Activated B cell treated with CpG ODN at 0.5 μM for 24 hours (primary cell): ENCODE data around the gene GALNTL6. TPM values are rescaled to one million over a fixed set of nuclear protein-coding genes. Genes with fewer than 3 reads are reported as not detected.
"Not testable (repeated sequence)": the region's sequence is repeated elsewhere in the genome, so short reads cannot be mapped to it uniquely, and the experiment has no call there.

Experiments
- ATAC-seq: fragments of 200-7000 bp; cut with Tn5 transposase; one replicate; pipeline ENCODE4 v1.10.0; 2021; ENCODE audit warnings: low read depth, mild to moderate bottlenecking, moderate library complexity
- CTCF ChIA-PET: fragments of 350-600 bp; sonication (Branson Sonifier 250); formaldehyde crosslinking; loops from one replicate; lab custom pipeline; 2021; ENCODE audit warnings: antibody characterized with exemption; lab: Charles Lee
- POLR2A ChIA-PET: fragments of 350-600 bp; sonication (Branson Sonifier 250); formaldehyde crosslinking; loops from one replicate; lab custom pipeline; 2021; ENCODE audit warnings: antibody characterized with exemption; lab: Charles Lee
- DNase-seq: peaks from one replicate; pipeline ENCODE4 v3.0.0; 2022
- H3K27ac Mint-ChIP-seq: one replicate; pipeline ENCODE4 v1.8.0; 2020; ENCODE audit warnings: mixed read lengths
- H3K27me3 Mint-ChIP-seq: one replicate; pipeline ENCODE4 v1.8.0; 2021; ENCODE audit warnings: mixed read lengths
- H3K36me3 Mint-ChIP-seq: one replicate; pipeline ENCODE4 v1.8.0; 2021; ENCODE audit warnings: low read depth, mixed read lengths
- H3K4me1 Mint-ChIP-seq: one replicate; pipeline ENCODE4 v1.8.0; 2021; ENCODE audit warnings: mixed read lengths
- H3K4me3 Mint-ChIP-seq: one replicate; pipeline ENCODE4 v1.8.0; 2020; ENCODE audit warnings: mild to moderate bottlenecking, mixed read lengths
- H3K9me3 Mint-ChIP-seq: one replicate; pipeline ENCODE4 v1.8.0; 2020; ENCODE audit warnings: mixed read lengths
- intact Hi-C: fragments of 100-400 bp; cut with micrococcal nuclease; formaldehyde crosslinking; loops from one replicate; pipeline ENCODE4 v1.15.1; 2024
- total RNA-seq: library from RNA; stranded (reverse); gene quantifications from 2 replicates; pipeline ENCODE4 v1.2.3, GENCODE V29; 2022
- TF ChIP-seq, protein P1 (sequence below): fragments of 200-600 bp; IDR thresholded peaks from one replicate; pipeline ENCODE4 v1.8.0; 2022; ENCODE audit warnings: antibody characterized with exemption, mild to moderate bottlenecking

GALNTL6 gene
- total RNA-seq, 1 donor from 2014 or later, result 0.20 TPM

DNA sequence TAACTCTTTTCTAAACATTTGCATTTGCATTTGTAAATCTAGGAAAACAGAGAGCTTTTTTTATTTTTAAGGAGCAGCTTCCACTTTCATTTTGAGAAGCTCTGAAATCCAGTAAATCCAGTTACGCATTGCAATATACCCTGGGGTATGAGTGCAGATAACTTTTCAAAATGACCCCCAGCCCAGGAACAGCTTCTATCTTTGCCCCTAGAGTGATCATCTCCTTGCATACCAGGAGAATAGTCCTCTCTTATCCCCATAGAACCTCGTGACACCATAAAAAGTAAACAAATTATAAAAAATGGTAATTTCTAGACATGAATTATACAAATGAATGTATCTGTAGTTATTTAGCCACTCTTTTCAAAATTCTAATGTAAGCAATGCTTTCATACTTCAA is 1063.2 kb downstream of the GALNTL6 start:
- TF ChIP-seq, protein P1, sequence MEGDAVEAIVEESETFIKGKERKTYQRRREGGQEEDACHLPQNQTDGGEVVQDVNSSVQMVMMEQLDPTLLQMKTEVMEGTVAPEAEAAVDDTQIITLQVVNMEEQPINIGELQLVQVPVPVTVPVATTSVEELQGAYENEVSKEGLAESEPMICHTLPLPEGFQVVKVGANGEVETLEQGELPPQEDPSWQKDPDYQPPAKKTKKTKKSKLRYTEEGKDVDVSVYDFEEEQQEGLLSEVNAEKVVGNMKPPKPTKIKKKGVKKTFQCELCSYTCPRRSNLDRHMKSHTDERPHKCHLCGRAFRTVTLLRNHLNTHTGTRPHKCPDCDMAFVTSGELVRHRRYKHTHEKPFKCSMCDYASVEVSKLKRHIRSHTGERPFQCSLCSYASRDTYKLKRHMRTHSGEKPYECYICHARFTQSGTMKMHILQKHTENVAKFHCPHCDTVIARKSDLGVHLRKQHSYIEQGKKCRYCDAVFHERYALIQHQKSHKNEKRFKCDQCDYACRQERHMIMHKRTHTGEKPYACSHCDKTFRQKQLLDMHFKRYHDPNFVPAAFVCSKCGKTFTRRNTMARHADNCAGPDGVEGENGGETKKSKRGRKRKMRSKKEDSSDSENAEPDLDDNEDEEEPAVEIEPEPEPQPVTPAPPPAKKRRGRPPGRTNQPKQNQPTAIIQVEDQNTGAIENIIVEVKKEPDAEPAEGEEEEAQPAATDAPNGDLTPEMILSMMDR, result no peak
- intact Hi-C loops, result no loop called here
- no peaks in the 10 kb centered on the region for H3K36me3 Mint-ChIP-seq

DNA sequence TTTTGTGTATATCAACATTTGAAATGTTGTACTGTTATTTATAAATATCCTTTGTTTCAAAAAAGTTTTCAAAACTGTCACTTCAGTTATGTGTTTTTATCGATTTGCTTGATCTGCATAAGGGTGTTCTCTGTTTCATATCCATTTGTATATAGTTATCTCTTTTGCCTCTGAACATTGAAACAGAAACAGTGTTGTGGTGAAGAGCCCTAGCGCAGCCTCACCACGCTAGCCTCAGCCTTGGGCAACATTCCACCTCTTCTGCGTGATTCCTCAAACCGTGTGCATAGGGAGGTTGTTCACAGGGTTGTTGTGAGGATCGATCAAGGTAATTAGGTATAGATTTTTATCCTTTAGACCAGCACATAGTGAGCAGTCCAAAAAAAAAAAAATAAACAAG is 1068.4 kb downstream of the GALNTL6 start:
- H3K4me3 Mint-ChIP-seq, result no peak overlapping the region
- no peaks in the 10 kb centered on the region for H3K27me3 Mint-ChIP-seq
- H3K4me1 Mint-ChIP-seq, result no peaks in the 10 kb centered on the region
- intact Hi-C loops, result no loop called here
- TF ChIP-seq, protein P1, result no peak
- CTCF ChIA-PET, result no interaction called here
- peaks cover 5% of the 10 kb centered on the region for H3K9me3 Mint-ChIP-seq
- ATAC-seq, result no peak
- DNase-seq, result no peak
- H3K27ac Mint-ChIP-seq, result no peak overlapping the region
- POLR2A ChIA-PET, result no interaction called here
- H3K36me3 Mint-ChIP-seq, result no peaks in the 10 kb centered on the region

More for the DNA sequence above, 1063.2 kb downstream of the GALNTL6 start:
- POLR2A ChIA-PET, result no interaction called here
- Mint-ChIP-seq H3K27ac (no peak overlapping the region), H3K27me3 (no peaks in the 10 kb centered on the region), H3K4me3 (no peak overlapping the region), H3K9me3 (peaks cover 2% of the 10 kb centered on the region), H3K4me1 (no peaks in the 10 kb centered on the region)
- CTCF ChIA-PET, result no interaction called here
- ATAC-seq, result no peak
- DNase-seq, result no peak

DNA sequence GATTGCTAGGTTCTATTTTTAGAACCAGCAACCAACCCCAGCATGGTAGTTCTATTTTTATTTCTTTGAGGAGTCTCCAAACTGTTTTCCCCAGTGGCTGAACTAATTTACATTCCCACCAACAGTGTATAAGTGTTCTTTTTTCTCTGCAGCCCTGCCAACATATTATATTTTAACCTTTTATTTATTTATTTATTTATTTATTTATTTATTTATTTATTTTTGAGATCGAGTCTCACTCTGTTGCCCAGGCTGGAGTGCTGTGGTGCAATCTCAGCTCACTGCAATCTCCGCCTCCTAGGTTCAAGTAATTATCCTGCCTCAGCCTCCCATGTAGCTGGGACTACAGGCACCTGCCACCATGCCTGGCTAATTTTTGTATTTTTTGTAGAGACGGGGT is 1074.2 kb downstream of the GALNTL6 start:
- POLR2A ChIA-PET, H3K27ac Mint-ChIP-seq, H3K4me1 Mint-ChIP-seq, H3K27me3 Mint-ChIP-seq, H3K4me3 Mint-ChIP-seq, H3K9me3 Mint-ChIP-seq, H3K36me3 Mint-ChIP-seq, CTCF ChIA-PET, ATAC-seq, DNase-seq, intact Hi-C loops: not testable (repeated sequence)

DNA sequence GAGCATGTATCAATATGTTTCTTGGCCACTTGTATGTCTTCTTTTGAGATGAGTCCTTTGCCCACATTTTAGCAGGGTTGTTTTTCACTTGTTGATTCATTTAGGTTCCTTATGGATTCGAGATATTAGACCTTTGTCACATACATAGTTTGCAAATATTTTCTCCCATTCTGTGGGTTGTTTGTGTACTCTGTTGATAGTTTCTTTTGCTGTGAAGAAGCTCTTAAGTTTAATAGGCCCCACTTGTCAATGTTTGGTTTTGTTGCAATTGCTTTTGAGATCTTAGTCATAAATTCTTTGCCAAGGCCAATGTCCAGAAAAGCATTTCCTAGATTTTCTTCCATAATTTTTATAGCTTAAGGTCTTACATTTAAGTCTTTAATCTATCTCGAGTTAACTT is 1074.8 kb downstream of the GALNTL6 start:
- DNase-seq, result no peak
- ATAC-seq, result no peak
- CTCF ChIA-PET, result no interaction called here
- Mint-ChIP-seq H3K36me3 (no peaks in the 10 kb centered on the region), H3K27ac (no peak overlapping the region), H3K27me3 (no peaks in the 10 kb centered on the region), H3K9me3 (peaks cover 8% of the 10 kb centered on the region), H3K4me3 (no peak overlapping the region), H3K4me1 (no peaks in the 10 kb centered on the region)
- intact Hi-C loops, result no loop called here
- POLR2A ChIA-PET, result no interaction called here
- TF ChIP-seq, protein P1, result no peak

DNA sequence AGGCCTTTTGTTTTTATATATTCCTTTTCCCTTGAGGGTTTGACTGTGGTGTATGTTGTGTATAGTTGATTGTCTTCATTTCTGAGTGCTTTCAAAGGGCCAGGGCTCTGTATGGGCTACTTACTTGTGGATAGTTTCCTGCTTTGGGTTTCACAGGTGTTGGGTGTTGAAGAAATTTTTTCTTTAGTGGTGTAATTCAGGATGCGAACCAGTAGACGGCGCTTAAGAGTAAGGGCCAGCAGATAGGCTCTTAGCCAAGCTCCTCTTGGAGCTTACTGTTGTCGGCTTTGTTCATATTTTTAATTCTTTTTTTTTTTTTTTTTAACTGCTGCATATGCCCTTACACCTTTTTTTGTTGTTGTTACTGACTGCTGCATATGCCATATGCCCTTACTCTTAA is 1079.1 kb downstream of the GALNTL6 start:
- no peaks in the 10 kb centered on the region for H3K27me3 Mint-ChIP-seq
- ChIA-PET POLR2A (no interaction called here), CTCF (no interaction called here)
- H3K36me3 Mint-ChIP-seq, result no peaks in the 10 kb centered on the region
- intact Hi-C loops, result no loop called here
- peaks cover 13% of the 10 kb centered on the region for H3K9me3 Mint-ChIP-seq
- no peak overlapping the region for H3K27ac Mint-ChIP-seq
- H3K4me3 Mint-ChIP-seq, result no peak overlapping the region
- TF ChIP-seq, protein P1, result no peak
- H3K4me1 Mint-ChIP-seq, result no peaks in the 10 kb centered on the region
- ATAC-seq (no peak), DNase-seq (no peak)

DNA sequence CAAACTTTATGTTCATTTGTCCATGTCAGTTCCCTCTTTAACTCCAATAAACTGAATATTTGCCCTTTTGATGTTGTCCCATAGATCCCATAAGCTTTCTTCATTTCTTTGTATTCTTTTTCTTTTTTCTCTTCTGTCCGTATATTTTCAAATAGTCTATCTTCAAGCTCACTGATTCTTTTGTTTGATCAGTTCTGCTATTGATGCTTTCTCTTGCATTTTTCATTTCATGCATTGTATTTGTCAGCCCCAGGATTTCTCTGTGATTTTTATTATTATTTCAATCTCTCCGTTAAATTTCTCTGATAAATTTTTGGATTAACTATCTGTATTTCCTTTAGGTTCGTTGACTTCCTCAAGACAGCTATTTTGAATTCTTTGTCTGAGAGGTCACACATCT is 1082.5 kb downstream of the GALNTL6 start:
- Mint-ChIP-seq H3K4me1 (no peaks in the 10 kb centered on the region), H3K4me3 (no peak overlapping the region), H3K27me3 (no peaks in the 10 kb centered on the region), H3K9me3 (peaks cover 10% of the 10 kb centered on the region), H3K27ac (no peak overlapping the region), H3K36me3 (no peaks in the 10 kb centered on the region)
- ChIA-PET CTCF (no interaction called here), POLR2A (no interaction called here)
- intact Hi-C loops, result no loop called here
- TF ChIP-seq, protein P1, result no peak
- no peak for ATAC-seq
- DNase-seq, result no peak
